ENCODE measurements around the gene NAT10. TPM values are rescaled to one million over a fixed set of nuclear protein-coding genes. Genes with fewer than 3 reads are reported as not detected.

NAT10 gene
- total RNA-seq, 6 donors from 2014 or later: 19.3 to 69.1 (median 32.5) TPM

DNA sequence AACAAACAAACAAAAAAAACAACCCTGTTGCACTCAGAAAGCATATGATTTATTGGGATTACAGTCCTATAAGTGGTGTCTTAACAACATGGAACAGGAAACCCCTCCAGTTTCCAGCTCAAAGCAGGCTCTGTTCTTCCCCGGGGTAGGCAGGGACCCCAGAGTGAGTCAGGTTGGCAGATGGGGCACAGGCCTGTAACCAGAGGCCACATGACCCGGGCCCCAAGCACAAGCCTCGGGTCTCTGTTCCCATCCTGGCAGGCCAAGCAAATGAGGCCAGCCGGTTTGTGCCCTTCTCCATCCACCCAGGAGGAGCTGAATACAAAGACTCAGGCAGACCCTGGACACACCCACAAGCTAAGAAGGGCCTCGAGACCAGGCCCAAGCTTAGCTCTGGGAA lies 75.8 kb downstream of the NAT10 start:
- H3K27ac ChIP-seq: no peak overlapping the region
- TF ChIP-seq POLR2AphosphoS5 (IDR thresholded peaks at IDR 0.05) (no peak), EP300 (IDR thresholded peaks at IDR 0.05) (no peak), POLR2A (IDR thresholded peaks at IDR 0.05) (no peak)
- TF ChIP-seq, protein P1, sequence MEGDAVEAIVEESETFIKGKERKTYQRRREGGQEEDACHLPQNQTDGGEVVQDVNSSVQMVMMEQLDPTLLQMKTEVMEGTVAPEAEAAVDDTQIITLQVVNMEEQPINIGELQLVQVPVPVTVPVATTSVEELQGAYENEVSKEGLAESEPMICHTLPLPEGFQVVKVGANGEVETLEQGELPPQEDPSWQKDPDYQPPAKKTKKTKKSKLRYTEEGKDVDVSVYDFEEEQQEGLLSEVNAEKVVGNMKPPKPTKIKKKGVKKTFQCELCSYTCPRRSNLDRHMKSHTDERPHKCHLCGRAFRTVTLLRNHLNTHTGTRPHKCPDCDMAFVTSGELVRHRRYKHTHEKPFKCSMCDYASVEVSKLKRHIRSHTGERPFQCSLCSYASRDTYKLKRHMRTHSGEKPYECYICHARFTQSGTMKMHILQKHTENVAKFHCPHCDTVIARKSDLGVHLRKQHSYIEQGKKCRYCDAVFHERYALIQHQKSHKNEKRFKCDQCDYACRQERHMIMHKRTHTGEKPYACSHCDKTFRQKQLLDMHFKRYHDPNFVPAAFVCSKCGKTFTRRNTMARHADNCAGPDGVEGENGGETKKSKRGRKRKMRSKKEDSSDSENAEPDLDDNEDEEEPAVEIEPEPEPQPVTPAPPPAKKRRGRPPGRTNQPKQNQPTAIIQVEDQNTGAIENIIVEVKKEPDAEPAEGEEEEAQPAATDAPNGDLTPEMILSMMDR (IDR thresholded peaks at IDR 0.05): no peak
- no peak for ATAC-seq (ENCODE audit: low FRiP score in 2 of 2)
- WGBS, 2 donors: 55 to 72% methylated on average over 1 to 5 of the region's 5 CpGs
- no peaks in the 10 kb centered on the region for H3K9me3 ChIP-seq
- H3K27me3 ChIP-seq: no peaks in the 10 kb centered on the region
- H3K36me3 ChIP-seq: no peaks in the 10 kb centered on the region
- H3K4me3 ChIP-seq: no peak overlapping the region
- no peak for DNase-seq
- H3K4me1 ChIP-seq: peaks cover 0 to 3% (median 0%) of the 10 kb centered on the region in 4 donors

DNA sequence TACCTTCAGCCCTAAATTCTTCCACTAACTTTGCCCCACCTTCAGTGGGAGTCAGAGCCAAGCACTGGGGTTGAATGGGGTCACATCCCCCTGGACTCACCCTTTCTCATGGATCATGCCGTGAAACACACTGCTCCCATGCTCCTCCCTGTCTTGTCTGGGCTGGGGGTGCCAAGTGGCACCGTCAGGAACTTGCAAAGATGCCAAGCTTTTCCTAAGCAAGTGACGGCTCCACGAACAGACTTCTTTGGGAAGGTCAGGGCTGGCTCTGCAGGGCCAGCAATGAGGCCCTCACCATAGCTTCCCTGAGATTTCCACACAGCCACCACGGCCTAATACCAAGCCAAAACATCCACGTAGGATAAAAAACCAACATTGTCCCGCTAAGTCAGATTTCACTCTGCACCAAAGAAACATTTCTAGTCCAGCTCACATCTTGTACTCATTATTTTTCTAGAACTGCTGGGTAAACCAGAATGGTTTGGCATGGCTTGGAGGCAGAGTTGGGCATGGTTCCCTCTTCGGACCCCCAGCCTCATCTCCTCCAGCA lies 76.5 kb downstream of the NAT10 start:
- ATAC-seq (ENCODE audit: low FRiP score in 2 of 2) (no peak), DNase-seq (no peak)
- no peaks in the 10 kb centered on the region for H3K9me3 ChIP-seq
- H3K27ac ChIP-seq: no peak overlapping the region
- H3K4me3 ChIP-seq: no peak overlapping the region
- no peaks in the 10 kb centered on the region for H3K36me3 ChIP-seq
- WGBS, 2 donors: 93 to 98% methylated on average over 8 of the region's 8 CpGs
- TF ChIP-seq EP300 (IDR thresholded peaks at IDR 0.05) (no peak), POLR2AphosphoS5 (IDR thresholded peaks at IDR 0.05) (no peak), POLR2A (IDR thresholded peaks at IDR 0.05) (no peak)
- TF ChIP-seq, protein P1 (IDR thresholded peaks at IDR 0.05): no peak
- H3K27me3 ChIP-seq: no peaks in the 10 kb centered on the region
- H3K4me1 ChIP-seq: peaks cover 0 to 5% (median 0%) of the 10 kb centered on the region in 4 donors

DNA sequence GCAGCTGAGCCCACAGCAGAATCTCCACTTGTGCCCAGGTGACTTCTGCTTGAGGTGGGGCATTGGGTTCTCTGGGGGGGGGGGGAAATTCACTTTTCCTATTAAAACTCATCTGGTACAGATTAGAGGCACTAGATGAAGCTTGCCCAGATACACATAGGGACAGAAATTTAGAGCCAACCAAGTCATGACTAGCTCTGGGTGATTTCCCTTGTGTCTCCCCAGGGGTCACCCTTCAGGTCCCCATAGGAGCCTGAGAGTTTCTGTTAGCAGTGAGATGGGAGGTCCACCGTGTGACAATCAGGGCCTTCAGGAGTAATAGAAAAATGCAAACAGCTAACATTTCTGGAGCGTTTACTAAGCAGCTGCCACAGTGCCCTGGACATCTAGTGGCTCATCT lies 77.0 kb downstream of the NAT10 start:
- H3K4me3 ChIP-seq: no peak overlapping the region
- H3K36me3 ChIP-seq: no peaks in the 10 kb centered on the region
- H3K9me3 ChIP-seq: no peaks in the 10 kb centered on the region
- H3K27me3 ChIP-seq: no peaks in the 10 kb centered on the region
- no peak overlapping the region for H3K27ac ChIP-seq
- DNase-seq (no peak), ATAC-seq (ENCODE audit: low FRiP score in 2 of 2) (no peak)
- WGBS, 2 donors: 90 to 91% methylated on average over 2 of the region's 2 CpGs
- TF ChIP-seq POLR2A (IDR thresholded peaks at IDR 0.05) (no peak), EP300 (IDR thresholded peaks at IDR 0.05) (no peak), POLR2AphosphoS5 (IDR thresholded peaks at IDR 0.05) (no peak)
- TF ChIP-seq, protein P1 (IDR thresholded peaks at IDR 0.05): no peak
- peaks cover 0 to 5% (median 0%) of the 10 kb centered on the region in 4 donors for H3K4me1 ChIP-seq

DNA sequence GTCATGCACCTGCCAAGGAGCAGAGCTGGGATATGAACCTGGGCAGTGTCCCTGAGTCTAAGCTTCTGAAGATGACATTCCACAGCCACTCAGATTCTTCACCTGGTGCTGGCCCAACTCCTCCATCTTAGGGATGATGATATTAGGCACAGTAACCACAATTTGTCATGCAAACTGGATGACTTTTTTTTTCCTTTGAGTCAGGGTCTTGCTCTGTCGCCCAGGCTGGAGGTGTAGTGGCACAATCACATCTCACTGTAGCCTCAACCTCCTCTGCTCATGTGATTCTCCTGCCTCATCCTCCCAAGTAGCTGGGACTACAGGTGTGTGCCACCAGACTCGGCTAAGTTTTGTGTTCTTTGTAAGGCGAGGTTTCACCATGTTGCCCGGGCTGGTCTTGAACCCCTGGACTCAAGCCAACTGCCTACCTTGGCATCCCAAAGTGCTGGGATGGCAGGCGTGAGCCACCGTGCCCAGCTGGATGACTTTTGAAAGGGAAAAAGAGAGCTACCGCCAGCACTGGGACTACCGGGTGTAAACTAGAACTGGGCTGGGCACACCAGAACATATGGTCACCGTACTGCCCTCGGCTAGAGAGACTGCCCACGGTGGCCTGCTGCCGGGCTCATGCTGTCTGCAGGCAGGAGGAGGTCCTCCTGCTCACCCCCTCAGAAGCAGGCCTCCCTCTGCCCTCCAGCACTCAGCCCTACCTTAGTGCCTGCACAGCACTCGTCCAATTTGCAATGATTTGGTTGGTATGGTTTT lies 77.7 kb downstream of the NAT10 start:
- Histone ChIP-seq H3K4me3 (no peak overlapping the region), H3K36me3 (no peaks in the 10 kb centered on the region), H3K9me3 (no peaks in the 10 kb centered on the region), H3K4me1 (peaks cover 0 to 5% (median 0%) of the 10 kb centered on the region in 4 donors), H3K27ac (no peak overlapping the region), H3K27me3 (no peaks in the 10 kb centered on the region)
- TF ChIP-seq POLR2AphosphoS5 (IDR thresholded peaks at IDR 0.05): no peak
- TF ChIP-seq, protein P1 (IDR thresholded peaks at IDR 0.05): no peak
- no peak for TF ChIP-seq EP300 (IDR thresholded peaks at IDR 0.05)
- no peak for TF ChIP-seq POLR2A (IDR thresholded peaks at IDR 0.05)
- ATAC-seq (ENCODE audit: low FRiP score in 2 of 2) (no peak), DNase-seq (no peak)
- 92 to 95% methylated on average over 11 to 13 of the region's 13 CpGs for WGBS, 2 donors
